Measurements from ENCODE around the gene SKA1.
"Not testable (repeated sequence)": the region's sequence is repeated elsewhere in the genome, so short reads cannot be mapped to it uniquely, and the experiment has no call there.

SKA1 gene

DNA sequence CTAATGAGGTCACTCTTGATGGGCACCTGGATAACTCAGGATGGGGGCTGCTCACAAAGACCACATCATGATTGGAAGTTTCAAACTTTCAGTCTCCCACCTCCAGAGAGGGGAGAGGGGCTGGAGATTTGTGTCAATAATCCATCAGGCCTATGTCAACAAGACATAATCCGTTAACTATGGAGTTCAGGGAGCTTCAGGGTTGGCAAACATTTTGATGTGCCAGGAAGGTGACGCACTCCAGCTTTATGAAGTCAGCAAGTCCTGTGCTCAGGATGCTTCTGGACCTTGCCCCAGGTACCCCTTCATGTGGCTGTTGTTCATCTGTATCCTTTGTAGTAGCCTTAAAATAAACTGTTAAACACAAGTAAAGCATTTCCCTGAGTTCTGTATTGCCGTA lies 19.0 kb downstream of the SKA1 start:
- no CpG with 5 or more reads among the region's 3 CpGs for WGBS (ENCODE audit: insufficient coverage, insufficient read length)
- Histone ChIP-seq H3K4me3 (ENCODE audit: low read length) (no peak overlapping the region), H3K27ac (ENCODE audit: low read length) (no peak overlapping the region), H3K9me3 (ENCODE audit: control insufficient read depth, insufficient read depth, low read length) (no peaks in the 10 kb centered on the region; the same call in 1 of the 2 replicates), H3K27me3 (ENCODE audit: control insufficient read depth, insufficient read depth, low read length) (no peaks in the 10 kb centered on the region), H3K36me3 (ENCODE audit: control insufficient read depth, insufficient read depth, low read length) (peaks cover 2% of the 10 kb centered on the region; the same call in 1 of the 2 replicates), H3K4me1 (ENCODE audit: control insufficient read depth, insufficient read depth, low read length) (no peaks in the 10 kb centered on the region)
- no peak for DNase-seq (ENCODE audit: low read depth, low spot score)

- H3K4me1 ChIP-seq (ENCODE audit: control insufficient read depth, insufficient read depth, low read length), result peaks cover 5% of the 10 kb centered on the region; the same call in 1 of the 2 replicates
- no CpG with 5 or more reads among the region's 2 CpGs for WGBS (ENCODE audit: insufficient coverage, insufficient read length)
- H3K4me3 ChIP-seq (ENCODE audit: low read length), result no peak overlapping the region
- no peak for DNase-seq (ENCODE audit: low read depth, low spot score)
- H3K9me3 ChIP-seq (ENCODE audit: control insufficient read depth, insufficient read depth, low read length), result no peaks in the 10 kb centered on the region; the same call in 1 of the 2 replicates
- no peak overlapping the region for H3K27ac ChIP-seq (ENCODE audit: low read length)
- H3K36me3 ChIP-seq (ENCODE audit: control insufficient read depth, insufficient read depth, low read length), result peaks cover 2% of the 10 kb centered on the region; the same call in 1 of the 2 replicates
- no peaks in the 10 kb centered on the region for H3K27me3 ChIP-seq (ENCODE audit: control insufficient read depth, insufficient read depth, low read length)
These were observed 20.2 kb downstream of the SKA1 start for GRCh38 chr18:50395093-50395492.

- Histone ChIP-seq H3K4me1 (ENCODE audit: control insufficient read depth, insufficient read depth, low read length) (peaks cover 6% of the 10 kb centered on the region; the same call in 1 of the 2 replicates), H3K27ac (ENCODE audit: low read length) (no peak overlapping the region), H3K27me3 (ENCODE audit: control insufficient read depth, insufficient read depth, low read length) (no peaks in the 10 kb centered on the region), H3K4me3 (ENCODE audit: low read length) (no peak overlapping the region), H3K36me3 (ENCODE audit: control insufficient read depth, insufficient read depth, low read length) (peaks cover 2% of the 10 kb centered on the region; the same call in 1 of the 2 replicates), H3K9me3 (ENCODE audit: control insufficient read depth, insufficient read depth, low read length) (no peaks in the 10 kb centered on the region; the same call in 1 of the 2 replicates)
- WGBS (ENCODE audit: insufficient coverage, insufficient read length), result no CpG with 5 or more reads among the region's 5 CpGs
- no peak for DNase-seq (ENCODE audit: low read depth, low spot score)
These were observed 21.3 kb downstream of the SKA1 start for GRCh38 chr18:50396005-50396660.

DNA sequence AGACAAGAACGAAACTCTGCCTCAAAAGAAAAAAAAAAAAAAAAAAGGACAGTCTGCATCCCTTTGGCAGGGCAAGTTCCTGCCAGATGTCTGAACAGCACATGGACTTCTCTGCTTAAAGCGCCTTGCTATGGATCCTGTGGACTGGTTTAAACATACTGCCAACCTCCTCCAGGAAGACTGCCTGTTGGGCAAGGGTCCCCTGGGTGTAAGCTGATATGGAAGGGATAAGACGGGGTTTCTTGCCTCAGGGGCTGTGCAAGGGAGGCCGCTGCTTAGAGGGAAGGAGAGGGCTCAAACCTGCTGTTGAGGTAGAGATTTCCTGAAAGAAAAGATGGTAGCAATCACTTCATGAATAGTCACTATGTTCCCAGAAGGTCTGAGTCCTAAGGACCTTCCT lies 22.2 kb downstream of the SKA1 start:
- Histone ChIP-seq H3K27me3 (ENCODE audit: control insufficient read depth, insufficient read depth, low read length) (no peaks in the 10 kb centered on the region; the same call in 1 of the 2 replicates), H3K36me3 (ENCODE audit: control insufficient read depth, insufficient read depth, low read length) (no peaks in the 10 kb centered on the region), H3K27ac (ENCODE audit: low read length) (no peak overlapping the region), H3K4me3 (ENCODE audit: low read length) (no peak overlapping the region), H3K9me3 (ENCODE audit: control insufficient read depth, insufficient read depth, low read length) (no peaks in the 10 kb centered on the region; the same call in 1 of the 2 replicates), H3K4me1 (ENCODE audit: control insufficient read depth, insufficient read depth, low read length) (peaks cover 8% of the 10 kb centered on the region; the same call in 1 of the 2 replicates)
- no CpG with 5 or more reads among the region's 4 CpGs for WGBS (ENCODE audit: insufficient coverage, insufficient read length)
- no peak for DNase-seq (ENCODE audit: low read depth, low spot score)

- H3K4me3 ChIP-seq (ENCODE audit: low read length), result no peak overlapping the region
- no peak overlapping the region for H3K27ac ChIP-seq (ENCODE audit: low read length)
- no peak for DNase-seq (ENCODE audit: low read depth, low spot score)
- no peaks in the 10 kb centered on the region for H3K36me3 ChIP-seq (ENCODE audit: control insufficient read depth, insufficient read depth, low read length)
- H3K4me1 ChIP-seq (ENCODE audit: control insufficient read depth, insufficient read depth, low read length), result peaks cover 11% of the 10 kb centered on the region; the same call in 1 of the 2 replicates
- H3K27me3 ChIP-seq (ENCODE audit: control insufficient read depth, insufficient read depth, low read length), result no peaks in the 10 kb centered on the region; the same call in 1 of the 2 replicates
- no CpG with 5 or more reads among the region's 10 CpGs for WGBS (ENCODE audit: insufficient coverage, insufficient read length)
- no peaks in the 10 kb centered on the region; the same call in 1 of the 2 replicates for H3K9me3 ChIP-seq (ENCODE audit: control insufficient read depth, insufficient read depth, low read length)
These were observed 23.3 kb downstream of the SKA1 start for GRCh38 chr18:50398099-50398498.

DNA sequence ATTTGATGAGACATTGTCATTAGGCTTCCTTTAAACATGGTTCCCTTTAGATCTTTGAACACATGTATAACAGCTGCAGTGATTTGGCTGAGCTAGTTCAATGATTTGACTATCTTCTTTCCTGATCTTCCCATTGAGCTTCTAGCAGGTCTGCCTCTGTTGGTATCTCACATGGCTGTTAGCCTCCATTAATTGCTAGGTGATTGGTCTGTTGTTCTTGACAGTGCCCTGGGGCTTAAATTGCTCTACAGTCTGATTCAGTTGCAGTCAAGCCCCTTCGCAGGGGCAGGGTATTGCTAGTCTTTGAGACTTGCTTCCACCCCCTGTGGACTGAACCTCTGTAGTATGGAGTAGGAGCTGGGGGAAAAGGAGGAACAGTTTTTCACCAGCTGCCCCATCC lies 24.1 kb downstream of the SKA1 start:
- no CpG with 5 or more reads among the region's 1 CpG for WGBS (ENCODE audit: insufficient coverage, insufficient read length)
- Histone ChIP-seq H3K4me1 (ENCODE audit: control insufficient read depth, insufficient read depth, low read length) (peaks cover 11% of the 10 kb centered on the region; the same call in 1 of the 2 replicates), H3K9me3 (ENCODE audit: control insufficient read depth, insufficient read depth, low read length) (no peaks in the 10 kb centered on the region; the same call in 1 of the 2 replicates), H3K27ac (ENCODE audit: low read length) (no peak overlapping the region), H3K4me3 (ENCODE audit: low read length) (no peak overlapping the region), H3K27me3 (ENCODE audit: control insufficient read depth, insufficient read depth, low read length) (no peaks in the 10 kb centered on the region; the same call in 1 of the 2 replicates), H3K36me3 (ENCODE audit: control insufficient read depth, insufficient read depth, low read length) (no peaks in the 10 kb centered on the region)
- no peak for DNase-seq (ENCODE audit: low read depth, low spot score)

DNA sequence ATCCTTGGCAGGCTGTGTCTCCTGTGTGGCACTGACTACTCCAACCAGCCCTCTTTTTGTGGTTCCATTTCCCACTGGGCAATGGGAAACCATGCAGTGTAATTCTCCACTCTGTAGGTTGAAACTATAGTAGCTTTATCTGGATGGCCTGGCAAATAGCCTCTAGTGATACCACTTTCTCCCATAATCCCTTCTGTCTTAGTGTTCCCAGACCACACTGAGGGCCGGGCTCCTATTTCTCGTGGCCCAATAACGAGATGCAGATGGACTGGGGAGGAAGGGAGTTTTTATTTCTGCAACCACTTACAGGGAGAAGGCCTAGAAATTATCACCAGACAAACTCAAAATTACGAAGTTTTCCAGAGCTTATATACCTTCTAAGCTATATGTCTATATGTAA lies 24.7 kb downstream of the SKA1 start:
- DNase-seq (ENCODE audit: low read depth, low spot score), result no peak
- no peak overlapping the region for H3K4me3 ChIP-seq (ENCODE audit: low read length)
- no peaks in the 10 kb centered on the region for H3K9me3 ChIP-seq (ENCODE audit: control insufficient read depth, insufficient read depth, low read length)
- no peak overlapping the region for H3K27ac ChIP-seq (ENCODE audit: low read length)
- H3K4me1 ChIP-seq (ENCODE audit: control insufficient read depth, insufficient read depth, low read length), result peaks cover 11% of the 10 kb centered on the region; the same call in 1 of the 2 replicates
- H3K27me3 ChIP-seq (ENCODE audit: control insufficient read depth, insufficient read depth, low read length), result no peaks in the 10 kb centered on the region; the same call in 1 of the 2 replicates
- no peaks in the 10 kb centered on the region for H3K36me3 ChIP-seq (ENCODE audit: control insufficient read depth, insufficient read depth, low read length)
- WGBS (ENCODE audit: insufficient coverage, insufficient read length), result no CpG with 5 or more reads among the region's 4 CpGs

GRCh38 chr18:50400438-50400837 lies 25.6 kb downstream of the SKA1 start:
- H3K36me3 ChIP-seq (ENCODE audit: control insufficient read depth, insufficient read depth, low read length); H3K4me3 ChIP-seq (ENCODE audit: low read length); DNase-seq (ENCODE audit: low read depth, low spot score); H3K9me3 ChIP-seq (ENCODE audit: control insufficient read depth, insufficient read depth, low read length); H3K27me3 ChIP-seq (ENCODE audit: control insufficient read depth, insufficient read depth, low read length); H3K27ac ChIP-seq (ENCODE audit: low read length): not testable (repeated sequence)
- peaks cover 11% of the 10 kb centered on the region; the same call in 1 of the 2 replicates for H3K4me1 ChIP-seq (ENCODE audit: control insufficient read depth, insufficient read depth, low read length)
- WGBS (ENCODE audit: insufficient coverage, insufficient read length), result no CpG with 5 or more reads among the region's 5 CpGs

GRCh38 chr18:50401295-50401694 lies 26.4 kb downstream of the SKA1 start:
- Histone ChIP-seq H3K36me3 (ENCODE audit: control insufficient read depth, insufficient read depth, low read length) (no peaks in the 10 kb centered on the region), H3K9me3 (ENCODE audit: control insufficient read depth, insufficient read depth, low read length) (no peaks in the 10 kb centered on the region), H3K4me1 (ENCODE audit: control insufficient read depth, insufficient read depth, low read length) (peaks cover 11% of the 10 kb centered on the region; the same call in 1 of the 2 replicates), H3K27ac (ENCODE audit: low read length) (no peak overlapping the region), H3K4me3 (ENCODE audit: low read length) (no peak overlapping the region), H3K27me3 (ENCODE audit: control insufficient read depth, insufficient read depth, low read length) (no peaks in the 10 kb centered on the region; the same call in 1 of the 2 replicates)
- DNase-seq (ENCODE audit: low read depth, low spot score), result no peak
- WGBS (ENCODE audit: insufficient coverage, insufficient read length), result no CpG with 5 or more reads among the region's 18 CpGs

DNA sequence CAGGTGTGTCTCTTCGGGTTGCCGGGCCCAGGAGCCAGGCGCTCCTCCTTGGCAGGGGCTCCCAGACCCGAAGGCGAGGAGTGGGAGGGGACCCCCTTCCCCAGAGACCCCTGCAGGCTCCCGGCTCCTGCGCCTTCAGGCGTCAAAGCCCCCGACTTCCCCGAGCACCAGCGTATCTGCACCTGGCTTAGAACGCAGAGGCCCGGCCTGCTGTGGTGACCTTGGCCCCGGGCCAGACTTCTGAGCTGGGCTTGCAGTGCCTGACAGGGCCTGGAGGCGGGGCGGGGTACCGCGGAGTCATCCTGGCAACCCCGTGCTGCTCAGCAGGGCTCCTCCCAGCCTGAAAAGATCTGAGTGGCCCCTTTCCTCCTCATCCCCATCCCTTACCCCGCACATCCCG lies 27.0 kb downstream of the SKA1 start:
- no peak overlapping the region for H3K4me3 ChIP-seq (ENCODE audit: low read length)
- no peak for DNase-seq (ENCODE audit: low read depth, low spot score)
- no peaks in the 10 kb centered on the region; the same call in 1 of the 2 replicates for H3K27me3 ChIP-seq (ENCODE audit: control insufficient read depth, insufficient read depth, low read length)
- no CpG with 5 or more reads among the region's 21 CpGs for WGBS (ENCODE audit: insufficient coverage, insufficient read length)
- no peaks in the 10 kb centered on the region for H3K36me3 ChIP-seq (ENCODE audit: control insufficient read depth, insufficient read depth, low read length)
- H3K4me1 ChIP-seq (ENCODE audit: control insufficient read depth, insufficient read depth, low read length), result peaks cover 11% of the 10 kb centered on the region; the same call in 1 of the 2 replicates
- no peak overlapping the region for H3K27ac ChIP-seq (ENCODE audit: low read length)
- H3K9me3 ChIP-seq (ENCODE audit: control insufficient read depth, insufficient read depth, low read length), result no peaks in the 10 kb centered on the region
